GM13977 (cell line): ENCODE results near the gene ZG16.

Experiments
- DNase-seq: peaks from one replicate; pipeline ENCODE4 v3.0.0; 2012; ENCODE audit warnings: low spot score
- in situ Hi-C: fragments of 300-500 bp; cut with MboI; formaldehyde crosslinking; loops from one replicate; pipeline ENCODE4 v1.12.0; 2022; ENCODE audit warnings: low sequenced_read_pairs, low pct_unique_long_range_greater_than_20kb, mixed read lengths, inconsistent platforms; ENCODE audit not compliant: unreplicated experiment
- TF ChIP-seq, protein P1 (sequence below): IDR thresholded peaks from 2 replicates; pipeline ENCODE4 v1.5.1; 2012; ENCODE audit warnings: mild to moderate bottlenecking, control low read depth; ENCODE audit not compliant: insufficient read depth; ENCODE audit errors: extremely low read depth, missing control alignments

The ZG16 gene

DNA sequence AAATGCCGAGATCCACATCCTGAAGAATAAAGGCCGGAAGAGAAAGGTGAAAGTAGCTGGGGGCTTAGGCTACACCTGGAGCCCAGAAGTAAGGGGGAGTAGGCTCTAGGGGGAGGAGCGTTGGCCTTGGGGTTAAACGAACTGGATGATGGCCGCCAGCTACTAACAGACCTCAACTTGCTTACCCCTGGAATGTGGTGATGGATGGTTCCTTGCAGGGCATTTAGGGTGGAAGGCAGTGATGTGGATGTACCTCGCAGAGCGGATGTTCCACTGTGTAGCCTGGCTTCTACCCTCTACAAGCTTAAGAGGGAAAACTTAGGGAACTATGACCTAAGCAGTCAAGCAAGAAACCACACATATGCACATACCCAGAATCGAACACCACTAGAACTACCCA is 26.0 kb downstream of the ZG16 start:
- DNase-seq = no peak
- in situ Hi-C loops = no loop called here
- TF ChIP-seq, protein P1, sequence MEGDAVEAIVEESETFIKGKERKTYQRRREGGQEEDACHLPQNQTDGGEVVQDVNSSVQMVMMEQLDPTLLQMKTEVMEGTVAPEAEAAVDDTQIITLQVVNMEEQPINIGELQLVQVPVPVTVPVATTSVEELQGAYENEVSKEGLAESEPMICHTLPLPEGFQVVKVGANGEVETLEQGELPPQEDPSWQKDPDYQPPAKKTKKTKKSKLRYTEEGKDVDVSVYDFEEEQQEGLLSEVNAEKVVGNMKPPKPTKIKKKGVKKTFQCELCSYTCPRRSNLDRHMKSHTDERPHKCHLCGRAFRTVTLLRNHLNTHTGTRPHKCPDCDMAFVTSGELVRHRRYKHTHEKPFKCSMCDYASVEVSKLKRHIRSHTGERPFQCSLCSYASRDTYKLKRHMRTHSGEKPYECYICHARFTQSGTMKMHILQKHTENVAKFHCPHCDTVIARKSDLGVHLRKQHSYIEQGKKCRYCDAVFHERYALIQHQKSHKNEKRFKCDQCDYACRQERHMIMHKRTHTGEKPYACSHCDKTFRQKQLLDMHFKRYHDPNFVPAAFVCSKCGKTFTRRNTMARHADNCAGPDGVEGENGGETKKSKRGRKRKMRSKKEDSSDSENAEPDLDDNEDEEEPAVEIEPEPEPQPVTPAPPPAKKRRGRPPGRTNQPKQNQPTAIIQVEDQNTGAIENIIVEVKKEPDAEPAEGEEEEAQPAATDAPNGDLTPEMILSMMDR = no peak

GRCh38 chr16:29804455-29805231 is 26.6 kb downstream of the ZG16 start:
- TF ChIP-seq, protein P1 = no peak
- no peak for DNase-seq
- in situ Hi-C loops = no loop called here

DNA sequence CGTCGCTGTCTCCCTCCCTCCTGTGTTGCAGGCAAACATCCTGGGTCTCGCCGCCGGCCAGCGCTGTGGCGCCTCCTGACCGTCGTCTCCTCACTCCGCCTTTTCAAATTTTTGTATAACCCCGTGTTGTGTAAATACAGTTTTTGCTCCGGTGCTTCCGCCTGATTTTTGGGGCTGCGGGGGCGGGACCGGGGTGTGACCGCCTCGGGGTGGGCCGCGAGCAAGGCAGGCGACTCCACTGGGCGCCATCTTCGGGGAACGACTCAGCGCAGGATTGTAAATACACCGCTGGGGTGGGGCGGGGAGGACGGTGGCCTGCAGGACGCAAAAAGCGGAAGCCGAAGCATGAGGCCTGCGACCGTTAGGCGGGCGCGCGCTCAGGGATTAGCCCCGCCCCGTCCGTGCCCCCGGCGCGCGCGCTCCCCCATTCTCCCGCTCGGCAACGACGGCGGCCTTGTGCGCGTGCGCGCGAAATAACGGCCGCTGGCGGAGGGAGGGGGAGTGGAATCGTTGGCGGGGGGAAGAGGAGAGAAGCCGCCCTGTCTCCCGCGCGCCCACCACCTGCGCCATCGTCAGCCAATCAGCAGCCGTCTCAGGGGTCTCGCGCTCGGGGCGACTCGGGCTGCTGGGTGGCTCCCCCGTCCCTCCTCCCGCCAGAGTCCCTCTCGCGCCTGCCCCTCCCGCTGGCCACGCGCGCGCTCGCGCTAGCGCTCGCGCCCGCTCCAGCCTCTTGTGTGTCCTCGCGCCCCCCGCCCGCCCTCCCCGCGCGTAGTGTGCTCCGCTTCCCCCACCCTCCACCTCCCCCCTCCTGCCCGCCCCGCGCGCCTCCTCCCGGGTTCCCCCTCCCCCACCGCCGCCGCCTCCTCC is 27.4 kb downstream of the ZG16 start:
- TF ChIP-seq, protein P1 = no peak

DNA sequence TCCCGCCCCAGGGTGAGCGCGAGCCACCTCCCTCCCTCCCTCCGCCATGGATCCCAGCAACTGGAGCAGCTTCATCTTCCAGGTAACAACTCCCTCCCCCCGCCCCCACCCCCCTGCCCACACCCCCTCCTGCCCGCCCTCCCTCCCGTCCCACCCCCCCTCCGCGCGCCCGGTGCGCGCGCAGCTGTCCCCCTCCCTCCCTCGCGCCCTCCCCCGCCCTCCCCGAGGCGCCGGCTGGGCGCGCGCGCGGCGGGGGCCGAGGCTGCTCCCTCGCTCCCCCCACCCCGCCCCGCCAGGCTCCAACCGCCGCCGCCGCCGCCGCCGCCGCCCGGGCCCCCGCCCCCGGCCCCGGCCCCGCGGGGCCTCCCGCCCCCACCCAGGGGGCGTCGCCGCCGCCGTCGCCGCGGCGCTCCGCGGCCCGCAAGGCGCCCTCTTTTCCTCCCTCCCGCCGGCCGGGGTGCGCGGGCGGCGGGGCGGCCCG is 28.1 kb downstream of the ZG16 start, which contains the start of gene MAZ:
Gene MAZ (plus strand): TSS at position 431 of the 481 bp plus-strand sequence. CDS start 173 bp downstream, outside the sequence.
- TF ChIP-seq, protein P1 = no peak
- in situ Hi-C loops = no loop called here
- DNase-seq = peak; percentile 89

More for the DNA sequence above, 27.4 kb downstream of the ZG16 start:
- DNase-seq = peak; percentile 97
- in situ Hi-C loops = no loop called here

DNA sequence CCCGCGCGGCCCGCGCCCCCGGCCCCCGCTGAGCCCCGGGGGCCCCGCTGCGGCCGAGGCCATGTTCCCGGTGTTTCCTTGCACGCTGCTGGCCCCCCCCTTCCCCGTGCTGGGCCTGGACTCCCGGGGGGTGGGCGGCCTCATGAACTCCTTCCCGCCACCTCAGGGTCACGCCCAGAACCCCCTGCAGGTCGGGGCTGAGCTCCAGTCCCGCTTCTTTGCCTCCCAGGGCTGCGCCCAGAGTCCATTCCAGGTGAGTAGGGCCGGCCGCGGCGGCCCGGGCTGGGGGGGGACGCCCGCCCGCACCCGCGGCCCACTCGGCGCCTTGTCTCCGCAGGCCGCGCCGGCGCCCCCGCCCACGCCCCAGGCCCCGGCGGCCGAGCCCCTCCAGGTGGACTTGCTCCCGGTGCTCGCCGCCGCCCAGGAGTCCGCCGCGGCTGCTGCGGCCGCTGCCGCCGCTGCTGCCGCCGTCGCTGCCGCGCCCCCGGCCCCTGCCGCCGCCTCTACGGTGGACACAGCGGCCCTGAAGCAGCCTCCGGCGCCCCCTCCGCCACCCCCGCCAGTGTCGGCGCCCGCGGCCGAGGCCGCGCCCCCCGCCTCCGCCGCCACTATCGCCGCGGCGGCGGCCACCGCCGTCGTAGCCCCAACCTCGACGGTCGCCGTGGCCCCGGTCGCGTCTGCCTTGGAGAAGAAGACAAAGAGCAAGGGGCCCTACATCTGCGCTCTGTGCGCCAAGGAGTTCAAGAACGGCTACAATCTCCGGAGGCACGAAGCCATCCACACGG is 28.8 kb downstream of the ZG16 start:
- TF ChIP-seq, protein P1 = no peak
- DNase-seq = peak; percentile 62
- in situ Hi-C loops = no loop called here

DNA sequence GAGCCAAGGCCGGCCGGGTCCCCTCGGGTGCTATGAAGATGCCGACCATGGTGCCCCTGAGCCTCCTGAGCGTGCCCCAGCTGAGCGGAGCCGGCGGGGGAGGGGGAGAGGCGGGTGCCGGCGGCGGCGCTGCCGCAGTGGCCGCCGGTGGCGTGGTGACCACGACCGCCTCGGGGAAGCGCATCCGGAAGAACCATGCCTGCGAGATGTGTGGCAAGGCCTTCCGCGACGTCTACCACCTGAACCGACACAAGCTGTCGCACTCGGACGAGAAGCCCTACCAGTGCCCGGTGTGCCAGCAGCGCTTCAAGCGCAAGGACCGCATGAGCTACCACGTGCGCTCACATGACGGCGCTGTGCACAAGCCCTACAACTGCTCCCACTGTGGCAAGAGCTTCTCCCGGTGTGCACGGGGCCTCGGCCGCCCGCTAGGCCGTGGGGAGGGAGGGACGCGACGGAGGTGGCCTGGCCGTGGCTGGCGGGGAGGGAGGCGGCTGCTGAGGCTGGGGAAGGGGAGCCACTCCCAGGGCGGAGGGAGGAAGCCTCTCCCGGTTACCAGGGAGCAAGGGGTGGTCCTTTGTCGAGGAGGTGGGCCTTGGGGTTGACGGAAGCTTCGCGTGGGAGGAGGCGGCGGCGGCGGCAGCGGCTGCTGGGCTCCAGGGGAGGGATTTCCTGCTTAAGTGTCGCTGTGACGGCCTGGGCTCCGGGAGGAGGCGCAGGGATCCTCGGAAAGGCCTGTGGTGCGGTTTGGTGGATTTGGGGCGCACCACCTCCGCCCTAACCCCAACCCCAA is 29.6 kb downstream of the ZG16 start:
- in situ Hi-C loops = no loop called here
- peak; percentile 87 for DNase-seq

More for the DNA sequence above, 29.6 kb downstream of the ZG16 start:
- TF ChIP-seq, protein P1 = peak; percentile 56
